ENCODE data around the gene OR10J5.

DNA sequence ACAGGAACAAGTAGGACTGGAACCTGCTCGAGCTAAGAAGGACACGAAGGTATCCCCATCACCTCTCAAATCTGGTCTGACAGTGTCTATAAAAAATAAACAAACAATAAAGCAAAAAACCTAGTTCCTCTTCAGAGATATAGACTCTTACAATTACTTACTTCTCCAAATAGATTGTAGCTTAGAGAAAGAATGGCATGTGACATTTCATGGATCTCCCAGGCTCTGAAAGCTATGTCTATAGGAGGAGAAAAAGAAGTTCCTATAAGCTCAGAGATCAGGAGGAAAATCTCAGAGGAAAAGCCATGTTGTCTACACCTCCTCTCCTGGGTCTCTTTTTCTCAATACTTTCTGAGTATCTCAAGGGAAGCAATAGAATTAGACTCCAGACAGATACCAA, 12.3 kb upstream of the OR10J5 start:
- TF ChIP-seq JUNB (IDR thresholded peaks at IDR 0.05; ENCODE audit: unreplicated experiment) = no peak
- TF ChIP-seq, protein P1, sequence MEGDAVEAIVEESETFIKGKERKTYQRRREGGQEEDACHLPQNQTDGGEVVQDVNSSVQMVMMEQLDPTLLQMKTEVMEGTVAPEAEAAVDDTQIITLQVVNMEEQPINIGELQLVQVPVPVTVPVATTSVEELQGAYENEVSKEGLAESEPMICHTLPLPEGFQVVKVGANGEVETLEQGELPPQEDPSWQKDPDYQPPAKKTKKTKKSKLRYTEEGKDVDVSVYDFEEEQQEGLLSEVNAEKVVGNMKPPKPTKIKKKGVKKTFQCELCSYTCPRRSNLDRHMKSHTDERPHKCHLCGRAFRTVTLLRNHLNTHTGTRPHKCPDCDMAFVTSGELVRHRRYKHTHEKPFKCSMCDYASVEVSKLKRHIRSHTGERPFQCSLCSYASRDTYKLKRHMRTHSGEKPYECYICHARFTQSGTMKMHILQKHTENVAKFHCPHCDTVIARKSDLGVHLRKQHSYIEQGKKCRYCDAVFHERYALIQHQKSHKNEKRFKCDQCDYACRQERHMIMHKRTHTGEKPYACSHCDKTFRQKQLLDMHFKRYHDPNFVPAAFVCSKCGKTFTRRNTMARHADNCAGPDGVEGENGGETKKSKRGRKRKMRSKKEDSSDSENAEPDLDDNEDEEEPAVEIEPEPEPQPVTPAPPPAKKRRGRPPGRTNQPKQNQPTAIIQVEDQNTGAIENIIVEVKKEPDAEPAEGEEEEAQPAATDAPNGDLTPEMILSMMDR (conservative IDR thresholded peaks at IDR 0.05; ENCODE audit: low read depth in 2 of 2) = no peak
- TF ChIP-seq EZH2 (IDR thresholded peaks at IDR 0.05; ENCODE audit: low read depth, unreplicated experiment) = no peak

Measured in GM23338 (cell line).